Mucosa of stomach (tissue), 1 donor: ENCODE measurements around the gene COLEC12.

ENCODE experiments used
- H3K27me3 ChIP-seq: one replicate; pipeline ENCODE4 v1.7.0; 2013; ENCODE audit warnings: mild to moderate bottlenecking, low read length; ENCODE audit not compliant: control insufficient read depth, insufficient read depth
- H3K36me3 ChIP-seq: one replicate; pipeline ENCODE4 v1.7.0; 2013; ENCODE audit warnings: low read length; ENCODE audit not compliant: control insufficient read depth, insufficient read depth
- H3K4me1 ChIP-seq: one replicate; pipeline ENCODE4 v1.7.0; 2013; ENCODE audit warnings: mild to moderate bottlenecking, low read length; ENCODE audit not compliant: control insufficient read depth, insufficient read depth
- H3K4me3 ChIP-seq: one replicate; pipeline ENCODE4 v1.7.0; 2013; ENCODE audit warnings: low read length
- H3K9ac ChIP-seq: one replicate; pipeline ENCODE4 v1.7.0; 2013; ENCODE audit warnings: mild to moderate bottlenecking, low read length, moderate library complexity
- H3K9me3 ChIP-seq: one replicate; pipeline ENCODE4 v1.7.0; 2013; ENCODE audit warnings: mild to moderate bottlenecking, low read length, moderate library complexity; ENCODE audit not compliant: control insufficient read depth
- donor health status: Pancreatic carcinoma.

COLEC12 gene

GRCh38 chr18:463827-464541 is 36.5 kb downstream of the COLEC12 start:
- Histone ChIP-seq H3K27me3 (no peaks in the 10 kb centered on the region), H3K9ac (no peak overlapping the region), H3K9me3 (no peaks in the 10 kb centered on the region), H3K4me1 (no peaks in the 10 kb centered on the region), H3K4me3 (no peak overlapping the region), H3K36me3 (no peaks in the 10 kb centered on the region)

DNA sequence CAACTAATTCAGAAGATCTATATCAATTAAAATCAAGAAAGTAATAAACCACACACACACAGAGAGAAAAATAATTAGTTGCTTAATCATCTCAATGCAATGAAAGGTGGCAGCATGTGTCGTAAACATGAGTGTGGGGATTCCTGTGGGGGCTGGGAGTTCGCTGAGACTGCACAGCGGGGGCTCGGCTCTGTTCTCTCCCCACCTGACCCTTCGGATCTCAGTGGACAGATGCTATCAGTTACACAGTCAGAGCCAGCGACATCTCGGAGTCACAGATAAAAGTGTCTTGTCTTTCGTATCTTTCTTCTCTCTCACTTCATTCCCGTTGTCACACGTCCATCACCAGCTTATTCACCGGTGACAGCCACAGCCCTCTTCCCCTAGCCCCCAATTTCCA is 37.1 kb downstream of the COLEC12 start:
- Histone ChIP-seq H3K9me3 (no peaks in the 10 kb centered on the region), H3K9ac (no peak overlapping the region), H3K4me3 (no peak overlapping the region), H3K4me1 (no peaks in the 10 kb centered on the region), H3K36me3 (no peaks in the 10 kb centered on the region), H3K27me3 (no peaks in the 10 kb centered on the region)

DNA sequence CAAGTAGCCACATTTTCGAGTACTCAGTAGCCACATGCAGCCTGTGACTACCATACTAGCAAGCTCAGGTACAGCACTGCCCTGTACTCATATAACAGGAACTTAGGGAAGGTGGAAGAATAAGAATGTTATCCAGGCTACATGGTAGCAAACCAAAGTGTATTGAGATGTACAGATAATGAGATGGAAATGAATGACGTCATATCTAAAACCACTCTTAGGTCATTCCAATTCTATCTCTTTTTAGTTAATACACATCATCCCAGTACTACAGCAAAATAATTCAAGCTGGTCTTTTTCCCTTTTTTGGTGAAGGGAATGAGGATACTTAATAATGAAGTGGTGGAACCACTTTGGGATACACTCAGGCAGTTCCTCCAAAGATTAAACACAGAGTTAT is 38.7 kb downstream of the COLEC12 start:
- Histone ChIP-seq H3K36me3 (no peaks in the 10 kb centered on the region), H3K9ac (no peak overlapping the region), H3K27me3 (no peaks in the 10 kb centered on the region), H3K4me1 (no peaks in the 10 kb centered on the region), H3K9me3 (no peaks in the 10 kb centered on the region), H3K4me3 (no peak overlapping the region)

DNA sequence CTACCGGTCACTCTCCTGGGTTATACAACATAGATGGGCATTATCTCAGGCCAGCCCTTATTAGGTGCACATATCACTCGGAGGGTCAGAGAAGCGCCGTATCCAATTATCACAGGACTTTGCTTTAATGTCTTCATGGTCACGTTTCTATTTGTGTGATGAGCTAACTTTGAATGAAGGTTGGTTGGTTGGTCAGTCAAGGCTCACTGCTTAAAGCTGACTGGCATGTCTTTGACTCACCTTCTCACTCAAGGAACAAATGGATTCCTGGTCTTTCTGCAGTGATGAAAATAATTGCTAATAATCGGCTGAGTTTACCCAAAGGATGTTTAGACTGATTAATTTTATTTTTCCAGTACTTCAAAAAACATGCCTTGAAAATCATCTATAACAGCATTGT is 39.7 kb downstream of the COLEC12 start:
- Histone ChIP-seq H3K4me1 (no peaks in the 10 kb centered on the region), H3K9ac (no peak overlapping the region), H3K36me3 (no peaks in the 10 kb centered on the region), H3K4me3 (no peak overlapping the region), H3K9me3 (no peaks in the 10 kb centered on the region), H3K27me3 (no peaks in the 10 kb centered on the region)

- H3K36me3 ChIP-seq = no peaks in the 10 kb centered on the region
- no peaks in the 10 kb centered on the region for H3K27me3 ChIP-seq
- no peak overlapping the region for H3K9ac ChIP-seq
- H3K4me3 ChIP-seq = no peak overlapping the region
- no peaks in the 10 kb centered on the region for H3K4me1 ChIP-seq
- no peaks in the 10 kb centered on the region for H3K9me3 ChIP-seq
Observed at GRCh38 chr18:459814-460593, 40.5 kb downstream of the COLEC12 start.

- H3K9me3 ChIP-seq = no peaks in the 10 kb centered on the region
- no peak overlapping the region for H3K4me3 ChIP-seq
- H3K9ac ChIP-seq = no peak overlapping the region
- H3K27me3 ChIP-seq = no peaks in the 10 kb centered on the region
- no peaks in the 10 kb centered on the region for H3K36me3 ChIP-seq
- no peaks in the 10 kb centered on the region for H3K4me1 ChIP-seq
Observed at GRCh38 chr18:457521-458412, 42.7 kb downstream of the COLEC12 start.

DNA sequence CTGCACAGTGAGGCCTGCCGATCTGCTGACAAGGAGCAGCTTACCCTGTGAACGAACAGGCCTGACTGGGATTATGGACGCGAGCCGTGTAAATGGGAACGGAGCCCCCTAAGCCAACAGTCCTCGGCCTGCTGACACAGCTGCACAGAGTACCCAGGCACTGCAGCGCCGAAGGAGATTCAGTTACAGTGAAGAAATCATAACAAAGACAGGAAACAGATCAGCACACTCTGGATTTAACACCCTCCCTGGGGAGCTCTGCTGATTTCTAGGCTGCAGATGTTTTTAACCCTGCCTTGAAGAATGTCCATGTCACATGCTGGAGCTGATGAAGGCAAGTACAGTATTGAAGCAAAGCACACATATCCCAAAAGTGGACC is 43.4 kb downstream of the COLEC12 start:
- Histone ChIP-seq H3K27me3 (no peaks in the 10 kb centered on the region), H3K4me3 (no peak overlapping the region), H3K36me3 (no peaks in the 10 kb centered on the region), H3K9me3 (no peaks in the 10 kb centered on the region), H3K9ac (no peak overlapping the region), H3K4me1 (no peaks in the 10 kb centered on the region)

DNA sequence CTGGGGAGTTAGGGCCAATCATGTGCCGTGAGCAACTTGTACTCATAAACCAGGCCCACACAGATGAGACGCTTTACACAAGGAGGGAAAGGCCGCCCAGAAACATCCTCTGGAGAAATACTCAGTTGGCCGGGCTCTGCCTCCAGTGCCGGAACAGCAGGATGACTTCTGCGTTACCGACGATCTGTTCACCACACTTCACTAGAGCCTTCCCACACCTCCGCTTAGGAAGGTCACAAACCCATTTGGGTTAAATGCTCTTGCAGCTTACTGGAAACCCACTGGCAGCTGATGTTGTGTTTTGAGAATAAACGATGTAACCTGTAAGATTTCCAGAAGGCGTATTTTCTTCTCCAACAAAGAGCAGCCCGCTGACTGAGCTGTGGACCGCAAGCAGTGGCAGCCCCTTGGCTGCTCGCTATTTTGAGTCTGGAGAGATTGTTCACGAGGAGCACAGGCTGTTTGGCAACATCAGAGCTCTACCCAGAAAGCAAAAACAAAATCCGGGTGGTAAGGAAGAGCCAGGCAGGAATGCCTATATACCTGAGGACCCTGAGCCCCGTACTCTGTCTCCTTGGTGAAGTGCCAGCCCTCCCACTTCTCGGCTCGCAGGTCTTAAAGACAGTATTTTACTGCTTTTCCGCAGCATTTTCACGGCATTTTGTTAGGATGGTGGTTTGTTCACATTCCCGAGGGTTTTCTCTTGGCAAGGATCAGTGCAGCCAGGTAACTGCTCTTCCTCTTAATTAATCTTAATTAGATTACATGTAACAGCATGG is 44.0 kb downstream of the COLEC12 start:
- H3K4me1 ChIP-seq = no peaks in the 10 kb centered on the region
- no peaks in the 10 kb centered on the region for H3K27me3 ChIP-seq
- no peak overlapping the region for H3K4me3 ChIP-seq
- no peaks in the 10 kb centered on the region for H3K36me3 ChIP-seq
- H3K9me3 ChIP-seq = no peaks in the 10 kb centered on the region
- no peak overlapping the region for H3K9ac ChIP-seq

- no peak overlapping the region for H3K9ac ChIP-seq
- H3K27me3 ChIP-seq = no peaks in the 10 kb centered on the region
- no peaks in the 10 kb centered on the region for H3K36me3 ChIP-seq
- no peak overlapping the region for H3K4me3 ChIP-seq
- no peaks in the 10 kb centered on the region for H3K4me1 ChIP-seq
- H3K9me3 ChIP-seq = no peaks in the 10 kb centered on the region
Observed at GRCh38 chr18:453400-453799, 47.1 kb downstream of the COLEC12 start.

- H3K9me3 ChIP-seq = no peaks in the 10 kb centered on the region
- no peaks in the 10 kb centered on the region for H3K4me1 ChIP-seq
- no peak overlapping the region for H3K9ac ChIP-seq
- no peaks in the 10 kb centered on the region for H3K27me3 ChIP-seq
- H3K36me3 ChIP-seq = no peaks in the 10 kb centered on the region
- H3K4me3 ChIP-seq = no peak overlapping the region
Observed at GRCh38 chr18:452816-453215, 47.7 kb downstream of the COLEC12 start.

GRCh38 chr18:449374-449773 is 51.1 kb downstream of the COLEC12 start:
- Histone ChIP-seq H3K27me3 (no peaks in the 10 kb centered on the region), H3K36me3 (no peaks in the 10 kb centered on the region), H3K9me3 (no peaks in the 10 kb centered on the region), H3K4me1 (no peaks in the 10 kb centered on the region), H3K4me3 (no peak overlapping the region), H3K9ac (no peak overlapping the region)
